CD4-positive, alpha-beta T cell treated with Interleukin-2 at 100 ng/mL for 4 hours (primary cell): ENCODE data around the gene C1QTNF2.

Experiments
- DNase-seq: peaks from one replicate; pipeline ENCODE4 v3.0.0-alpha.2; 2020; ENCODE audit warnings: low spot score

Gene C1QTNF2

GRCh38 chr5:160298189-160298588 is 72.2 kb downstream of the C1QTNF2 start:
- no peak for DNase-seq

DNA sequence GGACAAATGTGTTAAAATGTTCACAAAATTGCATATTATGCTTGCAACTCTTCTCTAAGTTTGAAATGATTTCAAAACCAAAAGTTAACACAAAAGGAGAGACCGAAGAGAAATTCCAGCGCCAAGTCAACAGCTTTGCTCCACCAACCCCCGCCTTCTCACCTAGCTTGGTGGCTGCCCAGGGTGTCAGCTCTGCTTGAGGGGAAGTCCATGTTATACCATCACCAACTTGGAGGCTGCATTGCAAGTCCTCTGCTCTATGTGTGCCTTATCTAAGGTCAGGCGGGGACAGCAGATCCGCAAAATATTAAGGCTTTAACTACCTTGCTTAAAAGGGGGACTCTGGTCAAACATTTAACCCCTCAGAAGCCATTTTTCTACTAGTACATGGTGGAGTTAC is 72.7 kb downstream of the C1QTNF2 start:
- no peak for DNase-seq
